Neural progenitor cell (in vitro differentiated cells): ENCODE results near the gene ATXN7. TPM values are rescaled to one million over a fixed set of nuclear protein-coding genes. Genes with fewer than 3 reads are reported as not detected.

Experiments used
- DNase-seq: peaks from one replicate; pipeline ENCODE4 v3.0.0-alpha.2; 2016; ENCODE audit warnings: low spot score
- H2AFZ ChIP-seq: fragments of 200-600 bp; sonication (generic); replicated peaks from 2 replicates; pipeline ENCODE4 v1.6.1; 2016; ENCODE audit warnings: antibody characterized with exemption
- H3F3A ChIP-seq: fragments of 200-600 bp; sonication (generic); 2 replicates; pipeline ENCODE4 v1.6.1; 2016; ENCODE audit warnings: antibody characterized with exemption, low read depth
- H3K27ac ChIP-seq: fragments of 200-600 bp; sonication (generic); 2 replicates; pipeline ENCODE4 v1.5.1; 2016; ENCODE audit warnings: mild to moderate bottlenecking
- H3K27me3 ChIP-seq: fragments of 200-600 bp; sonication (generic); 2 replicates; pipeline ENCODE4 v1.6.1; 2016; ENCODE audit warnings: mild to moderate bottlenecking, moderate library complexity
- H3K36me3 ChIP-seq: fragments of 200-600 bp; sonication (generic); 2 replicates; pipeline ENCODE4 v1.5.1; 2016
- H3K4me1 ChIP-seq: fragments of 200-600 bp; sonication (generic); 2 replicates; pipeline ENCODE4 v1.6.1; 2016; ENCODE audit warnings: mixed run types
- H3K4me2 ChIP-seq: fragments of 200-600 bp; sonication (generic); 2 replicates; pipeline ENCODE4 v1.6.1; 2016
- H3K4me3 ChIP-seq: fragments of 200-600 bp; sonication (generic); 2 replicates; pipeline ENCODE4 v1.5.1; 2016
- H3K79me2 ChIP-seq: fragments of 200-600 bp; sonication (generic); 2 replicates; pipeline ENCODE4 v1.6.1; 2016; ENCODE audit warnings: low read depth
- H3K9ac ChIP-seq: fragments of 200-600 bp; sonication (generic); 2 replicates; pipeline ENCODE4 v1.6.1; 2016
- H3K9me3 ChIP-seq: fragments of 200-600 bp; sonication (generic); 2 replicates; pipeline ENCODE4 v1.5.1; 2016; ENCODE audit warnings: low read depth
- H4K20me1 ChIP-seq: fragments of 200-600 bp; sonication (generic); 2 replicates; pipeline ENCODE4 v1.6.1; 2016; ENCODE audit warnings: low read depth
- H3K27ac Mint-ChIP-seq: 3 replicates; pipeline ENCODE4 v1.8.0; 2021; ENCODE audit warnings: mixed read lengths
- H3K27me3 Mint-ChIP-seq: 2 replicates; pipeline ENCODE4 v1.8.0; 2022; ENCODE audit warnings: low read depth, mild to moderate bottlenecking, inconsistent platforms, moderate library complexity, mixed read lengths; ENCODE audit not compliant: insufficient read depth
- H3K36me3 Mint-ChIP-seq: 3 replicates; pipeline ENCODE4 v1.8.0; 2021; ENCODE audit warnings: mixed read lengths
- H3K4me1 Mint-ChIP-seq: 3 replicates; pipeline ENCODE4 v1.8.0; 2021; ENCODE audit warnings: mixed read lengths
- H3K4me3 Mint-ChIP-seq: 3 replicates; pipeline ENCODE4 v1.8.0; 2021; ENCODE audit warnings: mild to moderate bottlenecking, moderate library complexity, mixed read lengths
- H3K9me3 Mint-ChIP-seq: 3 replicates; pipeline ENCODE4 v1.8.0; 2020; ENCODE audit warnings: mixed read lengths
- CTCF ChIP-seq: fragments of 200-600 bp; sonication (generic); IDR thresholded peaks from 2 replicates; pipeline ENCODE4 v1.5.1; 2017; ENCODE audit warnings: antibody characterized with exemption, mild to moderate bottlenecking
- EZH2 ChIP-seq: fragments of 200-600 bp; sonication (generic); IDR thresholded peaks from 2 replicates; pipeline ENCODE4 v1.6.1; 2017; ENCODE audit warnings: antibody characterized with exemption, mild to moderate bottlenecking, moderate library complexity
- EZH2phosphoT487 ChIP-seq: fragments of 200-600 bp; sonication (generic); IDR thresholded peaks from 2 replicates; pipeline ENCODE4 v1.6.1; 2017; ENCODE audit warnings: antibody characterized with exemption
- total RNA-seq: library from RNA; depleted of rRNA; stranded (reverse); fragments of >200 nt; gene quantifications from 2 replicates; pipeline ENCODE4 v1.2.3, GENCODE V29; 2015; ENCODE audit warnings: low replicate concordance

ATXN7 gene
- total RNA-seq, 1 donor from 2014 or later, result 30.4 TPM

- Histone ChIP-seq H3K4me2 (no peak overlapping the region), H3K36me3 (peaks cover 13% of the 10 kb centered on the region), H3K9ac (no peak overlapping the region), H3K27ac (no peak overlapping the region), H3K4me1 (peaks cover 8% of the 10 kb centered on the region), H2AFZ (no peak overlapping the region), H3K27me3 (no peaks in the 10 kb centered on the region), H3K79me2 (peaks cover 61% of the 10 kb centered on the region), H4K20me1 (peaks cover 37% of the 10 kb centered on the region), H3F3A (peaks cover 35% of the 10 kb centered on the region), H3K9me3 (no peaks in the 10 kb centered on the region), H3K4me3 (no peak overlapping the region)
- Mint-ChIP-seq H3K36me3 (peaks cover 25% of the 10 kb centered on the region), H3K9me3 (no peaks in the 10 kb centered on the region), H3K4me3 (no peak overlapping the region), H3K27me3 (no peaks in the 10 kb centered on the region), H3K4me1 (peaks cover 18% of the 10 kb centered on the region), H3K27ac (no peak overlapping the region)
- TF ChIP-seq EZH2 (no peak), CTCF (no peak), EZH2phosphoT487 (no peak)
- no peak for DNase-seq
Measured at GRCh38 chr3:63914312-63914711, 50.6 kb downstream of the ATXN7 start.

- DNase-seq, result no peak
- no peaks in the 10 kb centered on the region for H3K27me3 ChIP-seq
- no peak overlapping the region for H3K27ac Mint-ChIP-seq
- peaks cover 31% of the 10 kb centered on the region for H3K36me3 Mint-ChIP-seq
- H2AFZ ChIP-seq, result no peak overlapping the region
- no peak overlapping the region for H3K27ac ChIP-seq
- no peaks in the 10 kb centered on the region for H3K27me3 Mint-ChIP-seq
- no peak overlapping the region for H3K4me2 ChIP-seq
- H3K4me3 Mint-ChIP-seq, result no peak overlapping the region
- TF ChIP-seq CTCF (no peak), EZH2 (no peak), EZH2phosphoT487 (no peak)
- no peak overlapping the region for H3K4me3 ChIP-seq
- peaks cover 57% of the 10 kb centered on the region for H3K79me2 ChIP-seq
- H3K9ac ChIP-seq, result no peak overlapping the region
- no peaks in the 10 kb centered on the region for H3K4me1 ChIP-seq
- peaks cover 4% of the 10 kb centered on the region for H3K4me1 Mint-ChIP-seq
- H3K9me3 ChIP-seq, result no peaks in the 10 kb centered on the region
- H3F3A ChIP-seq, result peaks cover 4% of the 10 kb centered on the region
- H3K36me3 ChIP-seq, result peaks cover 22% of the 10 kb centered on the region
- peaks cover 16% of the 10 kb centered on the region for H4K20me1 ChIP-seq
- H3K9me3 Mint-ChIP-seq, result no peaks in the 10 kb centered on the region
Measured at GRCh38 chr3:63918321-63918720, 54.7 kb downstream of the ATXN7 start.

- no peaks in the 10 kb centered on the region for H3K4me1 Mint-ChIP-seq
- no peaks in the 10 kb centered on the region for H3K9me3 ChIP-seq
- no peak for DNase-seq
- no peak overlapping the region for H2AFZ ChIP-seq
- H3K9ac ChIP-seq, result no peak overlapping the region
- H3K79me2 ChIP-seq, result peaks cover 51% of the 10 kb centered on the region
- H3K4me1 ChIP-seq, result no peaks in the 10 kb centered on the region
- H3K36me3 ChIP-seq, result peaks cover 22% of the 10 kb centered on the region
- peaks cover 3% of the 10 kb centered on the region for H4K20me1 ChIP-seq
- no peak overlapping the region for H3K27ac Mint-ChIP-seq
- no peak overlapping the region for H3K4me3 ChIP-seq
- H3K27ac ChIP-seq, result no peak overlapping the region
- TF ChIP-seq CTCF (no peak), EZH2 (no peak), EZH2phosphoT487 (no peak)
- H3K9me3 Mint-ChIP-seq, result peaks cover 12% of the 10 kb centered on the region
- H3K4me3 Mint-ChIP-seq, result no peak overlapping the region
- H3K4me2 ChIP-seq, result no peak overlapping the region
- peaks cover 4% of the 10 kb centered on the region for H3K27me3 Mint-ChIP-seq
- H3F3A ChIP-seq, result no peaks in the 10 kb centered on the region
- H3K36me3 Mint-ChIP-seq, result peaks cover 44% of the 10 kb centered on the region
- H3K27me3 ChIP-seq, result no peaks in the 10 kb centered on the region
Measured at GRCh38 chr3:63920001-63920400, 56.3 kb downstream of the ATXN7 start.
